ENCODE measurements around the gene ZNF888. TPM values are rescaled to one million over a fixed set of nuclear protein-coding genes. Genes with fewer than 3 reads are reported as not detected.
A peak's percentile ranks its signal among the peaks of the same experiment; 100 is the strongest.
"Not testable (repeated sequence)": the region's sequence is repeated elsewhere in the genome, so short reads cannot be mapped to it uniquely, and the experiment has no call there.

Gene ZNF888
- total RNA-seq, 1 experiment from 2014 or later = 5.2 TPM

- H3K79me2 ChIP-seq (ENCODE audit: low read length); POLR2A ChIA-PET (ENCODE audit: unreplicated experiment); H3F3A ChIP-seq (ENCODE audit: low read length, unreplicated experiment); H3K27me3 ChIP-seq (ENCODE audit: low read length); intact Hi-C loops (cut with micrococcal nuclease); H4K20me1 ChIP-seq (ENCODE audit: low read length); H3K9me2 ChIP-seq (replicated peaks; ENCODE audit: low read length); H3K9me3 ChIP-seq (ENCODE audit: low read length); H3K27ac ChIP-seq (ENCODE audit: low read length): not testable (repeated sequence)
- peaks cover 14% of the 10 kb centered on the region for H3K4me1 ChIP-seq (ENCODE audit: insufficient read depth, low read length)
- peak overlapping the region; percentile 72 for H3K4me3 ChIP-seq (ENCODE audit: low read length)
- peak overlapping the region; percentile 97 for H2AFZ ChIP-seq (ENCODE audit: low read length)
- H3K9ac ChIP-seq (ENCODE audit: low read length) = peak overlapping the region; percentile 71
- CTCF ChIA-PET = interaction anchor here (0.6 kb wide), 1 partner anchor 253 kb away, joined by 6 read pairs; no protein-coding TSS in a partner anchor
- BruUV-seq (replicated peaks) = TSS peak; percentile 75
- ATAC-seq (peak; percentile 19), DNase-seq (peak; percentile 14)
- peaks cover 25% of the 10 kb centered on the region for H3K36me3 ChIP-seq (ENCODE audit: low read depth, low read length)
- peak overlapping the region; percentile 90 for H3K4me2 ChIP-seq (ENCODE audit: low read length)
Measured at GRCh38 chr19:52856540-52857377, 66.5 kb downstream of the ZNF888 start.

Other genes with a start within 250 kb of the ZNF888 start
- 8.4 and 12.7 TPM in 2 replicates for gene ZNF611, start 188.4 kb downstream of the ZNF888 start, total RNA-seq (2014; rRNA removed)
- gene ZNF600, start 136.6 kb downstream of the ZNF888 start, total RNA-seq (2014; rRNA removed) = 5.4 and 8.6 TPM in 2 replicates
- 12.7 and 29.7 TPM in 2 replicates for gene ZNF28, start 101.8 kb downstream of the ZNF888 start, total RNA-seq (2014; rRNA removed)
- 18.7 and 21.5 TPM in 2 replicates for gene ZNF468, start 65.8 kb downstream of the ZNF888 start, total RNA-seq (2014; rRNA removed)
- 7.7 and 10.6 TPM in 2 replicates for gene ZNF320, start 25.8 kb downstream of the ZNF888 start, total RNA-seq (2014; rRNA removed)
- 7.6 and 10.2 TPM in 2 replicates for gene ZNF816, start 39.5 kb upstream of the ZNF888 start, total RNA-seq (2014; rRNA removed)
- not detected in 2 replicates for gene ERVV-1, start 90.5 kb upstream of the ZNF888 start, total RNA-seq (2014; rRNA removed)
- gene ERVV-2, start 121.3 kb upstream of the ZNF888 start, total RNA-seq (2014; rRNA removed) = not detected in 2 replicates
- gene ZNF160, start 180.0 kb upstream of the ZNF888 start, total RNA-seq (2014; rRNA removed) = 22.3 and 25.1 TPM in 2 replicates
- gene ZNF415, start 209.5 kb upstream of the ZNF888 start, total RNA-seq (2014; rRNA removed) = 1.3 and 5.2 TPM in 2 replicates
- gene ZNF347, start 235.6 kb upstream of the ZNF888 start, total RNA-seq (2014; rRNA removed) = 8.5 and 9.1 TPM in 2 replicates

All from PC-3 (cell line).